GM13976 (cell line): Measurements from ENCODE around the gene CFAP20.
A peak's percentile ranks its signal among the peaks of the same experiment; 100 is the strongest.

Experiments
- DNase-seq: peaks from one replicate; pipeline ENCODE4 v3.0.0; 2012; ENCODE audit warnings: low spot score
- CTCF ChIP-seq: IDR thresholded peaks from 2 replicates; pipeline ENCODE4 v1.5.1; 2012; ENCODE audit warnings: borderline replicate concordance, mild to moderate bottlenecking; ENCODE audit not compliant: insufficient read depth; ENCODE audit errors: extremely low read depth, missing control alignments, control extremely low read depth
- in situ Hi-C: fragments of 300-500 bp; cut with MboI; formaldehyde crosslinking; loops from one replicate; pipeline ENCODE4 v1.12.0; 2022; ENCODE audit warnings: low sequenced_read_pairs, mixed read lengths, inconsistent platforms; ENCODE audit not compliant: unreplicated experiment

CFAP20 gene

GRCh38 chr16:58127033-58127556 is 2.1 kb downstream of the CFAP20 start:
- in situ Hi-C loops, result loop anchor here (10.0 kb wide), 1 partner anchor 112 kb away; no protein-coding TSS in a partner anchor
- DNase-seq, result no peak
- peak; percentile 35 for TF ChIP-seq CTCF

- in situ Hi-C loops, result loop anchor here (10.0 kb wide), 1 partner anchor 112 kb away; no protein-coding TSS in a partner anchor
- no peak for DNase-seq
- no peak for TF ChIP-seq CTCF
Measured at GRCh38 chr16:58126451-58126961, 2.7 kb downstream of the CFAP20 start.

GRCh38 chr16:58125781-58126335 is 3.3 kb downstream of the CFAP20 start:
- DNase-seq, result no peak
- in situ Hi-C loops, result loop anchor here (10.0 kb wide), 1 partner anchor 111 kb away; no protein-coding TSS in a partner anchor
- no peak for TF ChIP-seq CTCF

GRCh38 chr16:58125041-58125440 is 4.1 kb downstream of the CFAP20 start:
- DNase-seq, result no peak
- in situ Hi-C loops, result loop anchor here (10.0 kb wide), 1 partner anchor 110 kb away; no protein-coding TSS in a partner anchor
- TF ChIP-seq CTCF, result no peak

GRCh38 chr16:58124601-58124915 is 4.6 kb downstream of the CFAP20 start:
- no peak for TF ChIP-seq CTCF
- in situ Hi-C loops, result loop anchor here (10.0 kb wide), 1 partner anchor 110 kb away; no protein-coding TSS in a partner anchor
- no peak for DNase-seq

GRCh38 chr16:58123896-58124600 is 5.1 kb downstream of the CFAP20 start:
- in situ Hi-C loops, result loop anchor here (10.0 kb wide), 1 partner anchor 109 kb away; no protein-coding TSS in a partner anchor
- DNase-seq, result no peak
- TF ChIP-seq CTCF, result no peak
